ENCODE data around the gene PF4V1.

The PF4V1 gene

GRCh38 chr4:73844806-73845205 is 8.3 kb upstream of the PF4V1 start:
- DNase-seq (ENCODE audit: low read depth in 3 of 3, low spot score in 1 of 3) = no peak

DNA sequence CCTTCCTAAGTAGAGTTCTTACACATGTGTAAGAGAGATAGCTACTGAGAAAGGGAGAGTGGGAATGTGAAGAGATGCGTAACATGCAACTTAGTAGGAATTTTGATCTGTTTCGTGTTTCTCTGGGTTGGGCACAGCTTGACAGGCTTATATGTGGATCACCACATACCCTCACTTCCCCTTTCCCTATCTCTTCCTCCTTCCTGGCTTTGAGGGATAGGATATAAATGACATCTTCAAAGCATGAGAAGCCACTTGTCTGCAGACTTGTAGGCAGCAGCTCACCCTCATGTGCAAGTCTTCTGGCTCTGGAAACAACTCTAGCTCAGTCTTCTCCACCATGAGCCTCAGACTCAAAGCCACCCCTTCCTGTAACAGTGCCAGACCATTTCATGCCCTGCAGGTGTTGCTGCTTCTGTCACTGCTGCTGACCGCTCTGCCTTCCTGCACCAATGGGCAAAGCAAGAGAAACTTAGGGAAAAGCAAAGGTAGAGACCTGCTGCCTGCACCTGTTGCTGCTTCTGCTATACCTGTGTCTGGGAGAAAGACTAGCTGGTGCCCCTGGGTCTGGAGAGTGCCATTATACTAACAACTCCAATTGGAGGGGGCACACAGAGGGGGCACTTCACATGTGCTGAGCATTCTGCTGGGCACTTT is 5.4 kb upstream of the PF4V1 start:
- DNase-seq (ENCODE audit: low read depth in 3 of 3, low spot score in 1 of 3) = no peak

- no peak for DNase-seq (ENCODE audit: low read depth in 3 of 3, low spot score in 1 of 3)
These were observed 4.8 kb upstream of the PF4V1 start for GRCh38 chr4:73848183-73848777.

- DNase-seq (ENCODE audit: low read depth in 3 of 3, low spot score in 1 of 3) = no peak
These were observed 2.7 kb upstream of the PF4V1 start for GRCh38 chr4:73850261-73850970.

DNA sequence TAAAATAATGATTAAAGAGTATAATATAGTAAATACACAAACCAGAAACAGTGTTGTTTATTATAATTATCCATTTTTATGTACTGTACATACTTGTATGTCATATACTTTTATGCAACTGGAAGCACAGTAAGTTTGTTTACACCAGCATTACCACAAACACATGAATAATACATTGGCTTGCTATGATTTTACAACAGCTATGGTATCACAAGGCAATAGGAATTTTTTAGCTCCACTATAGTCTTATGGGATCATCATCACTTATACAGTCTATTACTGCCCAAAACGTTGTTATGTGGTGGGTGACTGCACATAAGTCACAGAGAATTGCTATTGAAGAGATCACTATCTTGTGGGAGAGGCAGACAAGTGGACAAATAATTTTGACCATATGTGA is 1.8 kb upstream of the PF4V1 start:
- DNase-seq (ENCODE audit: low read depth in 3 of 3, low spot score in 1 of 3) = no peak

DNA sequence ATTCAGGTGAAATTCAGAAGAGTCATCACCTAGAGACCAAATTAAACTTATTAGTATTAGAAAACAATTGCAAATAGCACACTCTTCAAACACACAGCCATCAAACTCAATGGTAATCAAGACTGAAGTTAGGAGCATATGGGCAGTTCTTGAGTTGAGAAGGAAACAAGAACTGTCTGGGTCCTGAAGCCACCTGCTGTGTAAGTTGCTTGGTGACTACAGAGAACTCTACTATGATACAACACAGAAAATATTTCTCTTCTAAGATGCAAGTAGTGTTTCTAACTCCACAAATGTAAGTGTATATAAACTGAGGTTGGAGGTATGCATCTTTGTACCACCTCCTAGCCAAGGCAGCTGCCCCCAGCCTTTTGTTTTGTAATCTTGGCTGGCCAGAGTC is 325 bp upstream of the PF4V1 start:
- DNase-seq (ENCODE audit: low read depth in 3 of 3, low spot score in 1 of 3) = no peak

DNA sequence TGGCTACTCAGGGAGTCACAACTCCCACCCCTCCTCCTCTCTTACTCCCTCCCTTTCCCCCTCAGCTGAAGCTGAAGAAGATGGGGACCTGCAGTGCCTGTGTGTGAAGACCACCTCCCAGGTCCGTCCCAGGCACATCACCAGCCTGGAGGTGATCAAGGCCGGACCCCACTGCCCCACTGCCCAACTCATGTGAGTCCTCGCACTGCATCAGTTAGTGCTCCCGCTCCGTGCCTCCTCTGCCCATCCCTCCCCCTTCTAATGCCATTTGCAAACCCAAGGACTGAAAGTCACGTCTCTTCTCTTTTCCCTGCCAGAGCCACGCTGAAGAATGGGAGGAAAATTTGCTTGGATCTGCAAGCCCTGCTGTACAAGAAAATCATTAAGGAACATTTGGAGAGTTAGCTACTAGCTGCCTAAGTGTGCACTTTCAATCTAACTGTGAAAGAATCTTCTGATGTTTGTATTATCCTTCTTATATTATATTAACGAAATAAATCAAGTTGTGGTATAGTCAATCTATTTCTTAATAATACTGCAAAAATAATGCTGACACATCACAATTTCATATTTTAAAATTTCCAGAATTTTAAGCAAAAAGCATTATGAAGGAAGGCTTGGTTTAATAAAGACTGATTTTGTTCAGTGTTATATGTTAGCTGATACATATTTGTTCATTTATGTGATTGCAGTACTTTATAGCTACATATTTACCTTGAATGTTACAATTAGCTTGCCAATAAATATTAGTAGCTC is 800 bp downstream of the PF4V1 start:
- no peak for DNase-seq (ENCODE audit: low read depth in 3 of 3, low spot score in 1 of 3)

DNA sequence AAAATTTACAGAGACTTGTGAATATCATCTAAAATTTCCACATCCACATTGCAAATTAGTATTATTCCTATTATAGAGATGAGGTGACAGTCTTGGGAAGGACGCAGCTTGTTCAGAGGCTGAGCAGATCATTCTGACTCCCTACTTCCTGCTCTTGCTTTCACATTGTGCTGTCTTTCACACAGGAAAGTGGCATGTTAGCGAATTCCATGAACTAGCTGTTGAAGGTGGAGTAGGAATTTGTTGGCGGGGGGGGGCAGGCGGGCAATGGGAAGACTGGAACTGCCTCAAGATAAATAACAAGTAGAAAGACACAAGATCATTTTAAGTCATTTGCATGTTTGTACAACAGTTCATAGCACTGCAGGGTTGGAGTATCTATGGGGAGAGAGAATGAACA is 2.3 kb downstream of the PF4V1 start:
- DNase-seq (ENCODE audit: low read depth in 3 of 3, low spot score in 1 of 3) = no peak

DNA sequence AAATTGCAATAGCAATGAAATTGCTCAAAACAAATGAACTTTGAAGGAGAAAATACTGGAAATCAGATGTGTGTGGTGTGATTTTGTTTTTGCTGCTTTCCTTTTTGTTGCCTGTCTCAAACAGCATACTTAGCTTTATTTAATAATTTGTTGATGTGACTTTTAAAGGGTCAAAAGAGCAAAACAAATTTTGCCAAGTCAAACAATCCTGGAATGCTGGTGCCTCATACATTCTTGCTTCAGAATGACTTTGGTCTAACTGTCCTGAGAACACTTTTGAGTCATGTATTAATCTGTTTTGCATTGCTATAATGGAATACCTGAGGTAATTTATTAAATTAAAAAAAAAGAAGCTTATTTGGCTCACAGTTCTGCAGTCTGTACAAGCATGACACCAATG is 3.4 kb downstream of the PF4V1 start:
- no peak for DNase-seq (ENCODE audit: low read depth in 3 of 3, low spot score in 1 of 3)

- no peak for DNase-seq (ENCODE audit: low read depth in 3 of 3, low spot score in 1 of 3)
These were observed 6.6 kb downstream of the PF4V1 start for GRCh38 chr4:73859614-73860088.

DNA sequence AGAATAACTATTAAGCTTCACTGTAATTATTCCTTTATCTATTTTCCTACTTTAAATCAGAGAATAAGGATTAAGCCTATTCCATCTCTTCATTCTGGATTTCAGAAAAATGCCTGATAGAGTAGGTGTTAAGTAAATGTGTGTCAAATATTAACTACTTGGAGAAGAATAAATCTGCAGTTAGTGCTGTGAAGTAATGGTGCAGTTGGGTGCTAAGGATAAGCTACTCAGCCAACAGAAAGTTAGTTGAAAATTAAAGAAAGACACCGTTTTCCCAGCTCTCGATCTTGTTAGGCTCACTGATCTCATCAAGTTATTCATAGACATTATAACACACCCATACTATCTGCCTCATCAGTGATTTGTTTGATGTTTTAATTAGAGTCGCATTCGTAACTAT is 7.1 kb downstream of the PF4V1 start:
- no peak for DNase-seq (ENCODE audit: low read depth in 3 of 3, low spot score in 1 of 3)

DNA sequence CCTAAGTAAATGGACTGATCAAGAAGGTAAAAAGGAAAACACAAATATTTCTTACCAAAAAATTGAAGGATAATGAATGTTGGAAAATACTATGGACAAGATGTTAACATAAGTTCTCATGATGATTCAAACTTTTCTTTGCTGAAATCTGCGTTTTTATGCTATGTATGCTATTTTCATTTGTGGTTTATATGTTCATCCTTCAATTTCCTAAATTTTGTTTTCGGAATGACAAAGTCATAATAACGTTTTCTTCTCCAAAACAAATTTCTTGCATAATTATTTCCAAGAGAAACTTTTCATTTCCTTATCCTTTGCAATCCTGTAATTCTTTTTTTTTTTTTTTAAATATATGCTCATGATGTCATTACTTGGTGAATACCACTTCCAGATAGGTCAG is 7.8 kb downstream of the PF4V1 start:
- DNase-seq (ENCODE audit: low read depth in 3 of 3, low spot score in 1 of 3) = no peak

GRCh38 chr4:73862322-73862721 is 9.2 kb downstream of the PF4V1 start:
- no peak for DNase-seq (ENCODE audit: low read depth in 3 of 3, low spot score in 1 of 3)

- no peak for DNase-seq (ENCODE audit: low read depth in 3 of 3, low spot score in 1 of 3)
These were observed 11.3 kb downstream of the PF4V1 start for GRCh38 chr4:73864365-73864764.

GRCh38 chr4:73864961-73865360 is 11.9 kb downstream of the PF4V1 start:
- no peak for DNase-seq (ENCODE audit: low read depth in 3 of 3, low spot score in 1 of 3)

DNA sequence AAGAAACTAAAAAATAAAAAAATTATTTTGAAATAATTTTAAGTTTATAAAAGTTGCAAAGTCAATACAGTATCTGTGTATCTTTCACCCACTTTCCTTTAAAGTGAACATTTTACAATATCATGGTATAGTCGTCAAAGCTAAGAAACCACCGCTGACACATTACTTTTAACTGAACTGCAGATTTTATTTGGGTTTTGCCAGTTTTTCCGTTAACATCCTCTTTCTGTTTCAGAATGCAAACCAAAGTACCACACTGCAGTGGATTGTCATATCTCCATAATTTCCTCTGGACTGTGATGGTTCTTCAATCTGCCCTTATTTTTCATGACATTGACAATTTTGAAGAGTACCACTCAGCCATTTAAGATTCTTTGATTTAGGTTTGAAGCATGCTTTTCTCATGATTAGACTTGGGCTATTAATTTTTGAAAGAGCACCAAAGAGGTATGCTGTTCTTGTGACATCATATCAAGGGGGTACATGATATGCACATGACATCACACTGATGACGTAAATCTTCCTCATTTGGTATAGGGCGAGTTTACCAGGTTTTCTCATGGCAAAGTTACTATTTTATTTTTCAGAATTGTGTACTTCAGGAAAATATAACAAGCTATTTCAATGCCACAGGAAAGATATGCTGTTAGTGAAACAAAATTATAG is 12.5 kb downstream of the PF4V1 start:
- no peak for DNase-seq (ENCODE audit: low read depth in 3 of 3, low spot score in 1 of 3)

GRCh38 chr4:73866246-73866645 is 13.2 kb downstream of the PF4V1 start:
- no peak for DNase-seq (ENCODE audit: low read depth in 3 of 3, low spot score in 1 of 3)

GRCh38 chr4:73867783-73868182 is 14.7 kb downstream of the PF4V1 start:
- DNase-seq (ENCODE audit: low read depth in 3 of 3, low spot score in 1 of 3) = no peak

DNA sequence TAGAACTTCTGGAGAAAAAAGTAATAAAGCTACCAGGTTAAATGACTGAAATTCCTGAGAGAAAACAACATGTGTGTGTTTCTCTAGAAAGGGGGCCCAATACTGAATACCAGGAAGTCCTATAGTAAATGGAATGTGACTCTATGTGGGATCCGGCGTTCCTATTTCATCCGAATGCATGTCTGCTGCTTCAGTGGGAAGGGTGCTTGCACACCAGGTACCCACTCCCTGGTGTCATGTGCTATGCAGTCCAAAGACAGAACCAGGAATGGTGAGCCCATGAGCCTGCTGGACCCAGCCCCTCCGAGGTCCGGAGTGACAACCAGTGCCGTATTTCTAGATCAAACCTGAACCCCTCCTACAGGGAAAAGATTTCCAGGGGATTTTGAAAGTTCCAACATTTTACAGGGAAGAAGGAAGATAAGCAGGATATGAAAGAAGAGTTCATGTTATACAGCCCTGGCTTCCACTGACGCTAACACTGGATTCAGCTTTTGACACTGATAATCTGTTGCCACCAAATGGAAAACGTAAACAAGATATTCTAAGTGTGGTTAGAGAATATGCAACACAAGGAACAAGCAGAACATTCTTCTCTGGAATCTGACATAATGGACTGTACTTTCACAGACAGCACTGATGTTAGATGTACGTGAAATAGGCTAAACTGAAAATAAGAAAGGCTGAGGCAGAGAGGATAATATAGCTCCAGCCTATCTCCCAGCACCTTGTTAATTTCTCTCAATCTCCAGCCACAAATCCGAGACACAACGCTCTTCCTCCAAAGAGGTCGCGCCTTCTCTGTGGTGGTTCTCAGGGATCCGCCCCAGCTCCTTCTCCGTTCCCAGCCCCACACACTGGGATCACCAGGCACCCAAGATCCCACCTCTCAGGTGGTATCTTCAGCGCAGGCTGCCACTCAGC is 15.4 kb downstream of the PF4V1 start:
- DNase-seq (ENCODE audit: low read depth in 3 of 3, low spot score in 1 of 3) = no peak
